T-helper 2 cell (primary cell): ENCODE results near the gene LRRC14B.
"Not testable (repeated sequence)": the region's sequence is repeated elsewhere in the genome, so short reads cannot be mapped to it uniquely, and the experiment has no call there.

Experiments
- DNase-seq, 5 experiments: peaks; one replicate each; pipeline versions ENCODE4 v3.0.0 to v3.0.0-alpha.2; 2012 to 2022

The LRRC14B gene

DNA sequence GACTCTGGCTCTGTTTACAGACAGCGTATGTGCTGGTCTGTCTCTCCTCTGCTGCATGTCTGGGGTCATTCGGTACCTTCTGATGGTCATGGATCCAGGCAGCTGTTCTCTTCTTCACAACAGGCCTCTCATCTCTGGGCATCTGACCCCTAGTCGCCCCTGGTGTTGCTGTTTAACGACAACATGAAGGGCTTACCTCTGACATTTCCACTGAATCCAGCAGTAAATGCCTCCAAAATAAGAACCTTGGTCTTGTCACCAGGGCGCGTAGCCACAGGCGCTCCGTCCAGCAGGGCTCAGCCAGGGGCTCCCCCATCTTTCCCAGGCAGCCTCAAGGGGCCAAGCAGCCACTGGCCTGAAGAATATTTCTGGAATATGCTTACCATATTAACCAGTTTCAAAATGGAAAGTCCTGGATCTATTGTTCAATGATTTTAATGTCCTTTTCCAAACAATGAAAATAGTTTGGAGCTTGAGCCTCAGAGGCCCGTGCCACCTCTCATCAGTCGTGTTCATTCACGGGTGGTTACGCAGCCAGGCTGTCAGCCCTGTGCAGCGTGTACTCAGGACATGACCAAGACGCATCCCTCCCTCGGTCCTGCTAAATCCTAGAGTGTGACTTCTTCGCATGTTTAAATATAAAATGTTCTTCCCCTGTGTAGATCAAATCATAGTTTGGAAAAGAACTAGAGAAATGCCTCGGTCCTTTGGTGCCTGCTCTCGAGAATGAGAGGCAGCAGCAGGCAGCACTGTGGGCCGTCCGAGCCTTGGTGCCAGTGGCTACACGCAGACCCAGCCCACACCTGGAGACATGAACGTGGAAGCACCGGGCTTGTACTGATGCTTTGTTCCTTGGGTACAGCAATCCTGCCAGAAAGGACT lies 30.1 kb upstream of the LRRC14B start:
- DNase-seq = no peak

DNA sequence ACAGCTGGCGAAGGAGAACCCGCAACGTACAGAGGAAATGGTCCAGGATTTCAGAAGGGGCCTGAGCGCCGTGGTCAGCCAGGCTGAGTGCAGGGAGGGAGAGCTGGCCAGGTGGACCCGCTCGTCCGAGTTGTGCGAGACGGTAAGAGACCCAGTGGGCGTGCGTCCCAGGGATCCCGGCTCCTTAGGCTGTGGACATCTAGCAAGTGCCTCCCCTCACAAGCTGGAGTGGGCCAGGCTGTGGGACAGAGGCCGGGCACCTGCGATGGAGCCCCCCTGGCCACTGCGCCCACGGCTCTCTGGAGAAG lies 29.5 kb upstream of the LRRC14B start:
- no peak for DNase-seq

DNA sequence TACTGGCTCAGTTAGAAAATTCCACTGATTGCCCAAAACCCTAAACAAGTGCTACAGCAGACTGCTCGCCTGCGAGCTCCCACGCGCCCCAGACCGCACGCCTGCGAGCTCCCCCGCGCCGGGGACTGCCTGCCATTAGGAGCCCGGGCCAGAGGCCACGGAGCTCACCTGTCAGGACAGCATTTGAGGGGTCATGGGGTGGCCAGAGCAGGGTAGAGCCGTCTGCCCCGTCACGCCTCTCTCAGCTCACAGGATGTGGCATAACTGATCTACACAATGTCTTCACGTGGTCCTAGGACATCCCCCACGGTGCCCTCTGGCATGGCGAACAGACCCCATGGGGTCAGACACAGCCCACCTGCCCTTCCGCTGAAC lies 29.1 kb upstream of the LRRC14B start:
- DNase-seq = no peak

DNA sequence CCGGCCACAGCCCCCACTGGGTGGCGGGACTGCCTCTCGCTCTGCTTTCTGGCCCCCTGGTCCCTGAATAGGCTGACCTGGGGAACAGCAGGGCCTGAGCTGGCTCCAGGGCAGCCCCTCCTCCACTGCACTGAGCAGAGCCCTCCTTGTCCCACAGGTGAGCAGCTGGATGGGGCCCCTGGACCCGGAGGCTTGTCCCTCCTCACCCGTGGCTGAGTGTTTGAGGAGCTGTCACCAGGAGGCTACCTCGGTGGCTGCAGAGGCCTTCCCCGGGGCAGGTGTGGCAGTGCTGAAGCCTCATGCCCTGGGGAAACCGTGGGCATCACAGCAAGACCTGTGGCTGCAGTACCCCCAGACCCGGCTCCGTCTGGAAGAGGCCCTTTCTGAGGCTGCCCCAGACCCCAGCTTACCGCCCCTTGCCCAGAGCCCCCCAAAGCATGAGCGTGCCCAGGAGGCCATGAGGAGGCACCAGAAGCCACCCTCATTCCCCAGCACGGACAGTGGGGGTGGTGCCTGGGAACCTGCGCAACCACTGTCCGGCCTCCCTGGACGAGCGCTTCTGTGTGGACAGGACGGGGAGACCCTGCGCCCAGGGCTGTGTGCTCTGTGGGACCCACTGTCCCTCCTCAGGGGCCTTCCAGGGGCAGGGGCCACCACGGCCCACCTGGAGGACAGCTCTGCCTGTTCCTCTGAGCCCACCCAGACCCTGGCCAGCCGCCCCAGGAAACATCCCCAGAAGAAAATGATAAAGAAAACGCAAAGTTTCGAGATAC lies 28.5 kb upstream of the LRRC14B start:
- DNase-seq = no peak

DNA sequence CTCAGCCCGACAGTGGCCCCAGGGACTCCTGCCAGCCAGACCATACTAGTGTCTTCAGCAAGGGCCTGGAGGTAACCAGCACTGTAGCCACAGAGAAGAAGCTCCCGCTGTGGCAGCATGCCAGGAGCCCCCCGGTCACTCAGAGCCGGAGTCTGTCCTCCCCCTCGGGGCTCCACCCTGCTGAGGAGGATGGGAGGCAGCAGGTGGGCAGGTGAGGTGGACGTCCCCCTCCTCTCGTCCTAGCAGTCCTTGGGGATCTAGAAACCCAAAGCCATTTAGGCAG lies 28.0 kb upstream of the LRRC14B start:
- no peak for DNase-seq

DNA sequence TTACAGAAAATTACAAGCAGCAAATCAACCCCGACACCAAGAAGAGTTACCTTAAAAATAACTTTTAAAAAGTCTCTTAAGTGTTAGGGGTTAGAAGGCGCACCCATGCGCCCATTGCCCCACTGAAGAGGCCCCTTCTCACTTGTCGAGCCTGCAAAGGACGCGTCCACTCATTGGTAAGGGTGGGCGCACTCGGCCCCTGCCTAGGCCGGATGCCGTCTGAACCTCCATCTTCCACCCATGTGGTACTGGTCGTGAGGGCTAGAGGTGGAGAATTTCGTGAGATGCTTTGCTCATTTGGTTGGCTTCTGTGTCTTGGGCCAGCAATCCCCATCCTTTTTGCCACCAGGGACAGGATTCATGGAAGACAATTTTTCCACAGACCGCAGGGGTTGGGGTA lies 27.5 kb upstream of the LRRC14B start:
- DNase-seq = no peak

DNA sequence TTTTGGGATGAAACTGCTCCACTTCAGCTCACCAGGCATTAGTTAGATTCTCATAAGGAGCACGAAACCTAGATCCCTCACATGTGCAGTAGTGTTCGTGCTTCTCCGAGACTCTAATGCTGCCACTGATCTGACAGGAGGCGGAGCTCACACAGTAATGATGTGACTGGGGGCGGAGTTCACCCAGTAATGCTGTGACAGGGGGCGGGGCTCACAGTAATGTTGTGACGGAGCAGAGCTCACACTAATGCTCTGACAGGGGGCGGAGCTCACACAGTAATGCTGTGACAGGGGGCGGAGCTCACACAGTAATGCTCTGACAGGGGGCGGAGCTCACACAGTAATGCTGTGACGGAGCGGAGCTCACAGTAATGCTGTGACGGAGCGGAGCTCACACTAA lies 27.1 kb upstream of the LRRC14B start:
- DNase-seq = no peak

DNA sequence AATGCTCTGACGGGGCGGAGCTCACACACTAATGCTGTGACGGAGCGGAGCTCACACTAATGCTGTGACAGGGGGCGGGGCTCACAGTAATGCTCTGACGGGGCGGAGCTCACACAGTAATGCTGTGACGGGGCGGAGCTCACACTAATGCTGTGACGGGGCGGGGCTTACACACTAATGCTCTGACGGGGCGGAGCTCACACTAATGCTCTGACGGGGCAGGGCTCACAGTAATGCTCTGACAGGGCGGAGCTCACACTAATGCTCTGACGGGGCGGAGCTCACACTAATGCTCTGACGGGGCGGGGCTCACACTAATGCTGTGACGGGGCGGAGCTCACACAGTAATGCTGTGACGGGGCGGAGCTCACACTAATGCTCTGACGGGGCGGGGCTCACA lies 26.5 kb upstream of the LRRC14B start:
- not testable (repeated sequence) for DNase-seq

DNA sequence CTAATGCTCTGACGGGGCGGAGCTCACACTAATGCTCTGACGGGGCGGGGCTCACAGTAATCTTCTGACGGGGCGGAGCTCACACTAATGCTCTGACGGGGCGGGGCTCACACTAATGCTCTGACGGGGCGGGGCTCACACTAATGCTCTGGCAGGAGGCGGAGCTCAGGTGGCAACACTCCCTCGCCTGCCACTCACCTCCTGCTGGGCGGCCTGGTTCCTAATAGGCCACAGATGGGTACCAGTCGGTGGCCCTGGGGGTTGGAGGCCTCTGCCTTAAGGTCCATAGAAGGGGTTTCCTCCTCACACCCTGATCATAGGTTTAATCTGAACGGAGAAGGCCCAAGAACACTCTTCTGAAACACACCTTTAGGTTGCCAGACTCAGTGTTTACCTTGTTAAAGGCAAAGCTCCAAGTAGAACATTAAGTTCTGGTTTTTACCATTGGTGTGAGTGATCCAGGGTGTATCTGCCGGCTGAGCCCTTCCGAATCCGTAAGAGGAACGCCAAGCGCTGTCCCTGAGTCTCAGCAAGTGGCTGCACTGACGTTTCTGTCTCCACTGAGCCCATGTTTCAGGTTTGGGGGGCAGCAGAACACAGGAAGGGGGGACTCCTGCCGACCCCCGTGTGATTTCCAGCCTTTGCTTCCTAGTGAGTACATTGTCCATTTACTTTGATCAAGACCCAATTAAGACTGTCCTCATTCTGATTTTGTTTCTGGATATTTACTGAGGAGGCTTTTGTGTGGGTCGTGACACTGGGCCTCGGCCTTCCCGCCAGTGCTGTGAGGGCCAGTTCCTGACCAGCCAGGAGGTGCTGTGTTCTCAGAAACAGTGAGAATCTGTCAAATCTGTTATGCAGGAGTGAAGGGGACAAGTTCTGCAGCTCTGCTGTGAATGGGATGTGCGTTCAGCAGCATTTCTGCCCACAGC lies 24.6 kb upstream of the LRRC14B start:
- DNase-seq = no peak

DNA sequence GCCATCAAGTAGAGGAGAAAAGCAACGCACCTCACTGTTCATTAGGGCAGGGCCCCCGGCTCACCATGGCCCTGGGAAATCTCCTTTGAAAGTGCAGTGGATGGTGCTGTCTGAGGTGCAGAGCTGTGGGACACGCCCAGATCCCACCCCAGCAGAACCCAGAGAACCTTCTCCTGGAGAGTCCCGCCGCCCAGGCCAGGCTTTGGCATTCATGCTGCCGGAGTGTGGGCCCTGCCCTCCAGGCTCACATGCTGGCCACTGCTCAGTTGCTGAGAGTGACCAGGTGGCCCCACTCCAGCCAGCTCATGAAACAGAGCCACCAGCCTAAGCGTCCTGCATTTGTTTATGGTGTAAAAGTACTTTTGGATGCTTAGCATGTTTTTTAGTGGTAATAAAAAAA lies 23.8 kb upstream of the LRRC14B start:
- DNase-seq = no peak

DNA sequence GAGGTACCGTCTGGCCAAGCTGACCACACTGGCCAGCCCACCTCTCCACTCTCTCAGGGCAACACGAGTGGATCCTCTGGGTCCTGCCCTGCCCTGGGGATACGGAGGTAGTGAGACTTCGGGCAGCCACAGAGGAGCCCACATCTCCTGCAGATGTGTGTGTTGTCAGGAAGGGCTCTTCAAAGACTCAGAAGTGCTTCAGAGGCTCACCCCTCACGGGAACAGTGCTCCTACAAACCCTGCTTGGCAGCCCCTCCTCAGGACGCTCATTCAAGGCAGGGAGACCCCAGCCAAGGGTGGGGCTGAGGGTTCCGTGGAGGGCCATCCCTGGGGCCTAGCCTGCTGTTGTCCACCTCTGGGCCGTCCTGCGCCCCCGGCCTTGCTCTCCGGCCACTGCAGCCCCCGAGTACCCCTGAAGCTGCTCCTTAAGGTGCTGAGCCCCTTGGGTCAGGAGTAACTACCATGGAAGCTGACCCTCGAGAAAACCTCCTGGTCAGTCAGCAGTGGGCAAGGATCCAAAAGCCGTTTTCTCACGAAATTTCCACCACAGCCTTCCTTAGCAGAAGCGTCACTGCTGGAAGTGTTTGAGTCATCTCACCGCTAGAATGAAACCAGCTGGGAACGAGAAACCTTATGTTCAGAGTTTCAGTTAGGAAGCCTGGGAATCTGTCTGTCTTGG lies 23.2 kb upstream of the LRRC14B start:
- DNase-seq = no peak

DNA sequence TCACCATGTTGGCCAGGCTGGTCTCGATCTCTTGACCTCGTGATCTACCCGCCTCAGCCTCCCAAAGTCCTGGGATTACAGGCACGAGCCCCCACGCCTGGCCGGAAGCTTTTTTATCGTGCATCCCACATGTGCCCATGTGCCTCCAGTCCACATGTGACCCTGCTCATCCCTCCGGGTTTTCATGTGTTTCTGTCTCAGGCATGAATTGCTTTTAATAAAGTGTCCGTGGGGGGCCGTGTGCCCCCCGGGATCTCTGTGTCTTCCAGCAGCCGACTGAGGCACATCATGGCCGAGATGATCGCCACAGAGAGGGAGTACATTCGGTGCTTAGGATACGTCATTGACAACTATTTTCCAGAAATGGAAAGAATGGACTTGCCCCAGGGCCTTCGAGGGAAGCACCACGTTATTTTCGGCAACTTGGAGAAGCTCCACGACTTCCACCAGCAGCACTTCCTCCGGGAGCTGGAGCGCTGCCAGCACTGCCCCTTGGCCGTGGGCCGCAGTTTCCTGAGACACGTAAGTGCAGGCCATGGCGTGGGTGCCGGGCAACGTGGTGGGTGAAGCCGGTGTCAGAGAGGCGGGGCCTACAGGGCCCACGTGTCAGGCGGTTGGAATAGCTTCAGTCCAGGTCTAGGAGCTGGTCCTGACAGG lies 22.1 kb upstream of the LRRC14B start:
- no peak for DNase-seq

DNA sequence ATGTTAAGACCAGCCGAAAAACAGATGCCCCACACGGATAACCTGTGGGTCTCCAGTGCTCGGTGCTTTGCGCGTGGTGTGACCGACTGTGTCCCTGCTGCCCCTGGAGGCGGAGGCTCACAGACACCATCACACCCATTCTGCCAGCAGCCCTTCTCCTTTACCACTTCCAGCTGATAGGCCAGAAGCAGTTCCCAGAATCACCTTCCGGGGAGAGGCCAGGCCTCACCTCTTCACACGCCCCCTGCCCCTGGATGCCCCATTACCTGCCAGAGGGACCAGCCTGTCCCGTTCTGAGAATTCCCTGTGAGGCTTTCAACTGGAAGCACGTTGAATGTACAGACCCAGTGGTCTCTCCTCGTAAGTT lies 21.6 kb upstream of the LRRC14B start:
- DNase-seq = no peak

DNA sequence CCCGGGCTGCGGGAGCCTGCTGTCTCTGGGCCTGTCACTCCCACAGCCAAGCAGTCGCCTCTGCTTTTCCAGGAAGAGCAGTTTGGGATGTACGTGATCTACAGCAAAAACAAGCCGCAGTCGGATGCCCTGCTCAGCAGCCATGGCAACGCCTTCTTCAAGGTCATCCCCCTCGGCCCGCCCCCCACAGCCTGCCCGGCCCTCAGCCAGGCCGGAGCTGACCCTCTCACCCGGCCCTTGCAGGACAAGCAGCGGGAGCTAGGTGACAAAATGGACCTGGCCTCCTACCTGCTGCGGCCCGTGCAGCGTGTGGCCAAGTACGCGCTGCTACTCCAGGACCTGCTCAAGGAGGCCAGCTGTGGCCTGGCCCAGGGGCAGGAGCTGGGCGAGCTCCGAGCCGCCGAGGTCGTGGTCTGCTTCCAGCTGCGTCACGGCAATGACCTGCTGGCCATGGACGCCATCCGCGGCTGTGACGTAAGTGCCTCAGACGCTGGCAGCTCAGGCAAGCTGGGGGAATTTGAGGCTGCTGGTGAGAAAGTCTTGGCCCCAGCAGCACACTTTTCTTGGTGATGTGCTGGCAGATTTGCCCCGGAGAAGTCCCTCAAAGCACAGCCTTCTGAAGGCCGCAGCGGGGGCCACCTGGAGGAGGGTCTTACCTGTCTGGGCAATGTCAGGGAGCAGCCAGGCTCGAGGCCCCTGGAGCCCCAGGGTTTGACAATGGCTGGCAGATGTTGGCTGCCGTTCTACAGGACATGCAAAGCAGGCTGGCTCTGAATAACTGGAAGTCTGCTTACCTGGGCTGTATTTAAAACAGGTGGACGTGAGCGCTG lies 20.1 kb upstream of the LRRC14B start:
- DNase-seq = no peak

DNA sequence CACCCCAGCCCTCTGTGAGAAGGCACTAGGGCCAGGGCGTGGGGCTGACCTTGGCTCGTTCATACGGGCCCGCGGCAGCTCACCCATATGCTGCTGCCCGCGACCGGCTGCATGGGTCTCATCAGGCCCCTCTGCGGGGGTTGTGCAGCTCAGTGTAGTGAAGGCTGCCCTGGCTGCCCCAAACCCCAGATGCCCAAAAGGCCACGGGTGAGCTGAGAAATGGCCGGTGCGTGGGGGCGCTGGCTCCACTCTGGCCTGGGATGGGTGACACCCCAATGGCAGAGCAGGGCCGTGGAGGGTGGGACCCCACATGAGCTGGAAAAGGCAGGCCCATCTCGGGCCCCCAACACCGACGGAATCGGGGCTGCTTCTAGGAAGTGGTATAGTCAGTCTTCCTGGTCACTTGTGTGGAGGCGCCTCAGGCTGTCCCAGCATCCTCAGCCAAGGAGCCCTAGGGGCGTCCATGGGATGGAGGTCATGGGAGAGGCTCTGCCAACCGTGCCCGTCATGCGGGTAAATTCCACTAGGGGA lies 19.4 kb upstream of the LRRC14B start:
- no peak for DNase-seq

DNA sequence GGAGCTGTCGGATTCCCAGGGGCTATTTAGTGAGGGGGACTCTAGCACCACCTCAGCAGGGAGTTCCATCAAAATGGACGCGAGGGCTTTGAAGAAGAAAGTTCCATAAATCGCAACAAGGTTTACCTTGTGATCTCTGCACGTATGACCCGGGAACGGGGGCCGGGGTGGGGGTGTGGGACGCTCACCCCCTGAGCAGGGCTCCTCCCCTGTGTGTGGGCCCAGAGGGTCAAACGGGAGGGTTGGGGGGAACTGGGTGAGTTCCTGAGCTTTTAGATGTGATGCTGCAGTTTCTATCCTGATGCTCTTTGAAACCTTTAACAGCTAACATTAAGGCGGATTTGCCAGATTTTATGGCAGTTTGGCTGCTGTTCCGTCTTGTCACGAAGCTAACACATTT lies 18.9 kb upstream of the LRRC14B start:
- no peak for DNase-seq

DNA sequence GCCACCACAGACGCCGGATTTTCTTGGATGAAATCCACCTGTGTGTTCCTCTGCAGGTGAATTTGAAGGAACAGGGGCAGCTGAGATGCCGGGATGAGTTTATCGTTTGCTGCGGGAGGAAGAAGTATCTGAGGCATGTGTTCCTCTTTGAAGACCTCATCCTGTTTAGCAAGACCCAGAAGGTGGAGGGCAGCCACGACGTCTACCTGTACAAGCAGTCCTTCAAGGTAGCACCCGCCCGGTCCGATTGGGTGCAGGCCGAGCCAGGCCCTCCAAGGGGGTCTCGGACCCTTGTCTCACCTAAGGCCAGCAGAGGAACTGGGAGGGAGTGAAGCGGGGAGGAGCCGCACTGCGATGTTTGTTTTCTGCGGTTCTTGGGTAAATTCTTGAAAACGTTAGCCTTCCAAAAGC lies 18.4 kb upstream of the LRRC14B start:
- DNase-seq = no peak

DNA sequence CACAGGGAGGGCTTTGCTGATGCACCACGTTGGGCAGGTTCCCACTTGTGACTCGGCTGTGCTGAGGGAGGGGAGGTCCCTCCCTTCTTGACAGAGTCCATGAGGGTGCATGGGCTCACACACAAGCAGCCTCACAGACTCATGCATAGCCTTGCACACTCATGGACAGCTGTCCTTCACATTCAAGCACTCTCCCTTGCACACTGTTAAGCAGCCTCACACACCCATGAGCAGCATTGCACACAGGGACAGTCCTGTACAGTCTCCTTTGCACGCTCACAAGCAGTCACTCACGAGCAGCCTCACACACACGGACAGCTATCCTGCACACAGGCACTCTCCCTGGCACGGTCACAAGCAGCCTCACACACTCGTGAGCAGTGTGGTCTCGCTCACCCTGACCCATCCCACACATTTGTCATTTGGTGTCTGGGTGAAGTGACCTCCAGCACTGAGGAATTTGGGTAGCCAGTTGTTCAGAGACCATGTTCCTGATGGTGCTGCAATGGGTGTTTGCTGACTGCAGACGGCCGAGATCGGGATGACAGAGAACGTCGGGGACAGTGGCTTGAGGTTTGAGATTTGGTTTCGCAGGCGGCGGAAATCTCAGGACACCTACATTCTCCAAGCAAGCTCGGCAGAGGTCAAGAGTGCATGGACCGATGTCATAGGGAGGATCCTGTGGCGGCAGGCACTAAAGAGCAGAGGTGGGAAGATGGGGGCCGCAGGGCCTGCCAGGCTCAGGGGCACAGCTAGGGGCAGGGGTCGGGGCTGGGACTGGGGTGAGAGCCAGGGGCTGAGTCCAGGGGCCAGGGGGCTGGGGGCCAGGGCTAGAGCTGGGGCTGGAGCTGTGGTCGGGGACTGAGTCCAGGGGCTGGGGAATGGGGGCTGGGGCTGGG lies 17.7 kb upstream of the LRRC14B start:
- no peak for DNase-seq

DNA sequence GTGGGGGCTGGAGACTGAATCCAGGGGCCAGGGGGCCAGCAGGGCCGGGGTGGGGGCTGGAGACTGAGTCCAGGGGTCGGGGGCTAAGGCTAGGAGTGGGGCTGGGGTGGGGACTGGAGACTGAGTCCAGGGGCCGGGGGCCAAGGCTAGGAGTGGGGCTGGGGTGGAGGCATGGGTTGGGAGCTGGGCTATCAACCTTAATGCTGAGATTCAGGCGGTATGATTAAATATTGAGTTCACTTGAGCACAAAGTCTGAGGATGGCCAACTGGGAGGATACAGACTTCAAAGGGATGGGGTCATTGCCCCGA lies 17.0 kb upstream of the LRRC14B start:
- no peak for DNase-seq

DNA sequence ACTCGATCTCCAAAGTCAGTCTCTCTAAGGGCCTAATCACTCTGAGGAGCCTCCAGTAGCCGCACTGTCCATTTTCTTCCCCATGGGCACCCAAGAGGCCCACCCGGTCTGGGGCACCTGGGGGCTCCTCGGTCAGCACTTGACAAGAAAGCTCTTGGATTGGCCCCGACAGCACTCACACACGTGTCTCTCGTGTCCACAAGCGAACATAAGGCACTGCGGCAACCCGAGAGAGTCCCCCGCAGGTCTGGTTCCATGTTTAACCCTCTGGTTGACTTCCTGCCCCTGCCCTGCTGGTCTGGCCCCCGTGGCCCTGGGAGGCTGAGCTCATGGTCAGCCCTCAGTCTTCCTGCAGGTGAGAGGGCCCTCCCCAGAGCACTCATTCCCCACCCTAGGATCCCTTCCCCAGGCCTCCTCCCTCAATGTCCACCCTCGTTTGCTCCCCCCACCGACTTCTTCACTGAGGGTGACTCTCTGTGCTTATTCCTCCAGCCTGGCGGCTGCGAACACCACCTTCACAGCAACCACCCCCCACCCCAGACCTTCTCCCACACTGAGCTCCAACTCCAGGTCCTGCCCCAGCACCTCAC lies 16.3 kb upstream of the LRRC14B start:
- DNase-seq = no peak
